ENCODE data around the gene TMEM131. TPM values are rescaled to one million over a fixed set of nuclear protein-coding genes. Genes with fewer than 3 reads are reported as not detected.

The TMEM131 gene
- total RNA-seq, 4 donors from 2014 or later = 24.1 to 44.6 (median 34.4) TPM

DNA sequence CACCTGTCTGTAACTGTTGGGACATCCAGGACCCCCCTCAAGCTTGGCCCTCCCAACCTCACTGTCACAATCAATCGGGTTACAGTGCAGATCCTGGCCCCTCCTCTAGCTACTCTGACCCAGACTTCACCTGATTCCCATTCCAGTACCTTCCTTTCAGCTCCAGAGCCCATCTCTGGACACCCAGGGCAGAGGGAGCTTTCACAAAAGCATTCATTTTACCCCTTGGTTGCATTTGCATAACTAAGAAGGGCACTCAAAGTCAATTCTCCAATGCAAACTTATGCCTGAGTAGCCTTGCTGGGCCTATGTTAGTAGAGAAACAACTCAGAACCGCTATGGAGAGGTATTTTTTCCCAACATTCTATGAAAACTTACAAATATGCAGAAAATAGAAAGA is 275.0 kb downstream of the TMEM131 start:
- TF ChIP-seq, protein P1, sequence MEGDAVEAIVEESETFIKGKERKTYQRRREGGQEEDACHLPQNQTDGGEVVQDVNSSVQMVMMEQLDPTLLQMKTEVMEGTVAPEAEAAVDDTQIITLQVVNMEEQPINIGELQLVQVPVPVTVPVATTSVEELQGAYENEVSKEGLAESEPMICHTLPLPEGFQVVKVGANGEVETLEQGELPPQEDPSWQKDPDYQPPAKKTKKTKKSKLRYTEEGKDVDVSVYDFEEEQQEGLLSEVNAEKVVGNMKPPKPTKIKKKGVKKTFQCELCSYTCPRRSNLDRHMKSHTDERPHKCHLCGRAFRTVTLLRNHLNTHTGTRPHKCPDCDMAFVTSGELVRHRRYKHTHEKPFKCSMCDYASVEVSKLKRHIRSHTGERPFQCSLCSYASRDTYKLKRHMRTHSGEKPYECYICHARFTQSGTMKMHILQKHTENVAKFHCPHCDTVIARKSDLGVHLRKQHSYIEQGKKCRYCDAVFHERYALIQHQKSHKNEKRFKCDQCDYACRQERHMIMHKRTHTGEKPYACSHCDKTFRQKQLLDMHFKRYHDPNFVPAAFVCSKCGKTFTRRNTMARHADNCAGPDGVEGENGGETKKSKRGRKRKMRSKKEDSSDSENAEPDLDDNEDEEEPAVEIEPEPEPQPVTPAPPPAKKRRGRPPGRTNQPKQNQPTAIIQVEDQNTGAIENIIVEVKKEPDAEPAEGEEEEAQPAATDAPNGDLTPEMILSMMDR (IDR thresholded peaks at IDR 0.05) = no peak
- no peak for ATAC-seq (ENCODE audit: low FRiP score)
- no peak for DNase-seq (ENCODE audit: low spot score)

DNA sequence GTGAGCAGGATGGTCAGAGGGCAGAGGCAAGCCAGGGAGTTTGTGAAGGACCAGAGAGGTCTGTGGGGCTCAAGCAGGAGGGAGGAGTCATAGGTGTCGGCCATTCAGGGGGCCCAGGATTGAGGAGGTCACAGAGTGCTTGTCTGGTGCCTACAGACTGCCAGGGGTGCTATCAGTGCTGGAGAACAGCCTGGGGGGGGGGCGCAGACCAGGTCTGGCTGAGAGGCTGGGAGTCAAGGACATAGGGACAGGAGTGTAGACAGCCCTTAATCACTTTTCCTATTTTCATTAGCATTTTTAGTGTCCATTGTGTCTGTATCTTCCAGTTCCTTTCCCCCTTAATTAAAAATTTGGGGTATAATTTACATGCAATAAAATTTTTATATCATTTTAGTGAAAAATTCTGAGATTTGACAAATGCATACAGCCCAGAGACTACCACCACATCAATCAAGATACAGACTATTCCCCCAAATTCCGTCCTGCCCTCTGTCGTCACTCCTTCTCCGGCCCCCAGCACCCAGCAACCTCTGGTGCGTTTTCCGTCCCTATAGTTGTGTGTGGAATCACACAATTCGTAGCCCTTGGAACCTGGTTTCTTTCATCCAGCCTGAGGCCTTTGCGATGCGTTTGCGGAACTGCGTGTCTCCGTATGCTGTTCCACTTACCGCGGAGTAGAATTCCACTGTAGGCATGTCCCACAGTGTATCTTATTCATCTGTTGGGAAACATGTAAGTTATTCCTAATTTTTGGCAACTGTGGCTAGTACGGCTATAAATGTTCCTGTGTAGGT is 276.2 kb downstream of the TMEM131 start:
- DNase-seq (ENCODE audit: low spot score) = no peak

DNA sequence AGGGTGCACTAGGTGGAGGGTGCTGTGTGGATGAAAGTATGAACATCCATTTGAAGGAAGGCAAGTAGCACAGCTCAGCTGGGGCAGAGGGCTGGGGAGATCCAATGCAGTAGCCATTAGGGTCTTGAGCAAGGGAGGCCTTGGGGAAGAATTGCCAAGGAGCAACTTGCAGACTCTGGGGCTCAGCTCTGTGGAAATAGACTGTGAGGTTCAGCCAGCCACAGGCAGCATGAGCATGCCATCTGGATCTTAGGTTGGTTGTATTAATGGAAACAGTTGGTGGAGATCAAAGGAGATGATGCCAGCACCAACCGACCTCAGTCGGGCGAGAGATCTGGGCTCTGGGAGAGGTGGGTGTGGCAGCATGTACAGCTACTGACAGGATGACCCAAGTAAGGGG is 276.8 kb downstream of the TMEM131 start:
- TF ChIP-seq, protein P1 (IDR thresholded peaks at IDR 0.05) = no peak
- no peak for ATAC-seq (ENCODE audit: low FRiP score)
- no peak for DNase-seq (ENCODE audit: low spot score)

More for the DNA sequence above, 276.2 kb downstream of the TMEM131 start:
- ATAC-seq (ENCODE audit: low FRiP score) = no peak
- TF ChIP-seq, protein P1 (IDR thresholded peaks at IDR 0.05) = no peak

DNA sequence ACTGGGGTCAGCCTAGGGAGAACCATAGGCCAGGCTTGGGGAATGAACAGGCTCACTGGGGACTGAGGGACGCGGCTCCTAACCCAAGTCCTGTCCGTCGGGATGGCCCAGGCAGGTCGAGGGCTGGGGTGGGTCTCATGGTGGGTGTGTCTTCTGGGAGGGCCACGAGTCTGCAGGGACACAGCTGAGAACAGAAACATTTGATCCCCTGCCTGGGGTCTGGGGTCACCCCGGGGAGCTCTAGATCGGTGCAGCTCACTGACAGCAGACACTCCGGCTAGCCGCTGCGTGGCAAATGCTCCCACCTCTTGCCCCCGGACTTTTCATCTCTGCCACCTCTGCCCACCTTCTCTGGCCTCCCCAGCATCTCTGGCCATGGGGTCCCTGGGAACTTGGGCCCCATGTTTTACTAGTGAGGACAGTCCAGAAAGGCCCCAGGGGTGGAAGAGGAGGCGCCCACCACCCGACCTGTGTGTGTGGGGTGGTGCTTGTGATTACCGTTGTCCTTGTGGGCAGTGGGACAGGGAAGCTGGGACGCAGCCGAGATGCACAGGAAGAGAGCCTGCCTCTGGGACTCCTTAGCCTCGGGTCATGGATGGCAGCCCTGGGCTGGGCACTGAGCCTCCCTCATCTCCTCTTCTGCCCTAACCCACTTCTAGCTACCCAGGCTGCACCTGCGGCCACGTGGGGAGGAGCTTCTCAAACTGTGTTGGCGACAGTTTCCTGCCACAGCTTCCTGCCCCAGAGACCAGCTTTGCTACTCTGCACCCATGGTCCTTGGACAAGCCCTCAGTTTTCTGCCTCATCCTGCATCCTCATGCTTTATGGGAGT is 277.5 kb downstream of the TMEM131 start:
- ATAC-seq (ENCODE audit: low FRiP score) (no peak), DNase-seq (ENCODE audit: low spot score) (no peak)
- TF ChIP-seq, protein P1 (IDR thresholded peaks at IDR 0.05) = no peak

DNA sequence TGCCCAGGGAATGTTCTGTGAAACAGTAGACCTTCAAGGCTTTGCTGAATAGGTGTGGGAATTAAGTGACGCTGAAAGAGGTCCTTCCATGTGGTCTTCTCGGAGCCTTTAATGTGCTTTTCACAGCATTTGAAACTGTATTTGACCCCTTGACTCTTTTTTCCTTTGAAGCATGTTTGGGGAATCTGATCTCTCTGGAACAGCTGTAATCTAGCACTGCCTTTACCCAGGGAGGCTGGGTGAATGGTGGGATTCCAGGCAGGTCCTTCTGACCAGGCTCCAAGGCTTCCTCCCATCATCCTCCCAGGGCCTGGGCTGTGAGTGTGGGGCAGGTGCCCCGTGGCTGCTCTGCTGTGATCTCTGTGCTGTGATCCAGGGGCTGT is 278.1 kb downstream of the TMEM131 start:
- ATAC-seq (ENCODE audit: low FRiP score) = no peak
- DNase-seq (ENCODE audit: low spot score) = no peak
- TF ChIP-seq, protein P1 (IDR thresholded peaks at IDR 0.05) = no peak

DNA sequence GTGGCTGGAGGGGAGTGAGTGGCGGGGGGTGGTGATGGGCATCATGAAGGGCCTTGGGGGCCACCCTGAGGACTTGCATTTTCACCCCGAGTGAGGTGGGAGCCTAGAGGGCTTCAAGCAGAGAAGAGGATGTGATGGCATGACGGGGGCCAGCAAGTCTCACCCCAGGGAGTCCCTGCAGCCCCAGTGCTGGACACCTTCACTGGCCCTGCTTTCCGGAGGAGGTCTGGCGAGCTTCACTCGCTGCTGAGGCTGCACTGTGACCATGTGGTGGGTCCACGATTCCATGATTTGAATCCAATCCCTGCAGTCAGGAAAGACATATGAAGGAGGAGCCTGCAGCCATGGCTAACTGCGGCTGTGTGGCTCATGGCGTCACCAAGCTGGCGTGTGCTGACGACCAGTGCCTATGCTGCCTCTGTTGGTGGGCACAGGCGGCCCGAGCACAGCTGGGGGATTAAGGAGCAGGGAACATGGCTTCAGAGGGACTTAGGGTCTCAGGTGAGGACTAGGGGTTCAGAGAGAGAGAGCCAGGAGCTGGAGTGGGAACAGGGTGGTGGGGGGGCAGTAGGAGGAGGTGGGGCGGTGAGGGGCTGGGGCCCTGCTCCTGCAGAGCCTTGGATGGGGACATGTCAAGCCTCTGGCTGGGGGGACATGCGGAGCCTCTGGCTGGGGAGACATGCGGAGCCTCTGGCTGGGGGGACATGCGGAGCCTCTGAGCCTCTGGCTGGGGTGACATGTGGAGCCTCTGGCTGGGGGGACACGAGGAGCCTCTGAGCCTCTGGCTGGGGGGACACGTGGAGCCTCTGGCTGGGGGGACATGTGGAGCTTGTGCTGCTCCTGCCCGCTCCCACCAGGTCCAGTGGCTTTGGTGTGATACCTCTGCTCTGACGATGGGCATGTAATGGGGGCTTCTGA is 278.8 kb downstream of the TMEM131 start:
- TF ChIP-seq, protein P1 (IDR thresholded peaks at IDR 0.05) = no peak
- ATAC-seq (ENCODE audit: low FRiP score) (no peak), DNase-seq (ENCODE audit: low spot score) (no peak)

All from omental fat pad (tissue), 4 donors.